NCI-H526 (cell line): Measurements from ENCODE around the gene PAX4.

Experiments used
- DNase-seq, 2 experiments: peaks; one replicate each; lab custom pipeline; 2025; lab: John Stamatoyannopoulos, UW

PAX4 gene

GRCh38 chr7:127629268-127629854, 11.4 kb upstream of the PAX4 start:
- peak; percentile 24 to 65 for DNase-seq

- no peak for DNase-seq
Observed at GRCh38 chr7:127628445-127628844, 10.5 kb upstream of the PAX4 start.

DNA sequence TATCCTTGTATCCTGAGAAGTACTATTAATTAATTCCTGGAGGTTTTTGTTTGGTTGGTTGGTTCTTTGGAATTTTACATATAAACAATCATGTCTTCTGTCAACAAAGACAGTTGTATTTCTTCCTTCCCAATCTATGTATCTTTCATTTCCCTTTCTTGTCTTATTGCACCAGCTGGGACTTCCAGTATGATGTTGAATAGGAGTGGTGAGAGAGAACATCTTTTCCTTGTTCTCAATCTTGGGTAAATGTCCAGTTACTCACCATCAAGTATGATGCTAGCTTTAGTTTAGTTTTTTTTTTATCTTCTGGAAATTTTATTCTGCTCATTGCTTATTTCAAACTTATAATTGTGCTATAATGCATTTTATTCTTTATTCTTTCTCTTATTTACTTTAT, 7.4 kb upstream of the PAX4 start:
- DNase-seq, result no peak

GRCh38 chr7:127620406-127621233, 2.7 kb upstream of the PAX4 start:
- DNase-seq, result no peak

- no peak for DNase-seq
Observed at GRCh38 chr7:127619681-127620405, 1.9 kb upstream of the PAX4 start.

DNA sequence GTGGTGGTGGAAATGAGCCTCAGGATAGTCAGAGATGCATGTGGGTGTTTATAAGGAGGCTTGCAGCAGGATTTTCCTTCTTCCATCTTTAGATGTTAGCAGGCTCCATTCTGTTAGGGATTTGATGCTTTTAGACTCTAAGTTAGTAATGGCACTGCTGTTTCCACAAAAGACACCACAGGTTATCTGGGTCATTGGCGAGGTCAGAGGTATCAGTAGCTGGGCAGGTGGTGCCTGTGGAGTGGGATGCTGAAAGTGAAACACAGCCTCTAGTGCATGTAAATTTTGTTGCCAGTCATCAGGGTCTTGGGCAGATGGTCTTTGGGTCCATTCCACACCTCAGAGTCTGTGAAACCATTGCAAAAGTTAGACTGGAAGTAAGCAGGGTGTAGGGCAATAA, 833 bp upstream of the PAX4 start:
- no peak for DNase-seq

- no peak for DNase-seq
Observed at GRCh38 chr7:127616724-127617123, 1.2 kb downstream of the PAX4 start.

GRCh38 chr7:127612263-127612662, 5.7 kb downstream of the PAX4 start:
- no peak for DNase-seq

DNA sequence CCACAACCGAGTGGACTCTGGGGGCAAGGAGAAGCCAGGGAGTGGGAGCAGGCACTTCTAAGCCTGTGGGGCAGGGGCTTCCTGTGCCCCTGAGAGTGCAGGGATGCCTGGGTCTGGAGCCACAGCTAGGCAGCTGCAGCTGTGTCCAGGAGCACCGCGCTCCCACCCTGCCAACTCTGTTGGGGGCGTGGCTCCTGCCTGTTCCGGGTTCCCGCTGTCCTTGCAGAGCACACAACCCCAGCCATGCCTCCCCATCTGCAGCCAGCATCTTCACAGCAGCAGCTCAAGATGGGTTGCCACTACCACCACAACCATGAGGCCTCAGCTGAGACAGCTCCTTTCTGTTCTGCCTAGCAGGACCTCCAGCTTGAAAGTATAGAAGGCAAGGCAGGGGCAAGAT, 8.6 kb downstream of the PAX4 start:
- DNase-seq, result no peak

GRCh38 chr7:127608446-127608845, 9.5 kb downstream of the PAX4 start:
- DNase-seq, result no peak

DNA sequence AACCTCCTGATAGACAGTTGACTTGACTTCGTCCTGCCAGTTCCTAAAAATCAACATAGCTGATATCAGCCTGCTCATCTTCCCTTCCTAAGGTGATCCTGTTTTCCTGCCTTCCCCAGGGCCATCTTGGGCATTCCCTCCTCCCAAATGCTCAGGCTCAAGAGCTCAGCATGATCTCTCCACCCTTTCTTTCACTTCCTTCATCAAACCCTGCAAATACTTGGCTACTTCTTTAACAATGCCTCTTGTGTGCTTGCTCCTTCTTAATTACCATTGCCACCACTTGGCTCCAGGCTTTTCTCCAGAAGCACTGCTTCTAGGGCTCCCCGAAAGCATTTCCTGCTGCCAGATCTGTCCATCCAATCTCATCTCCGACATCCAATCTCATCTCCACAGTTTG, 17.1 kb downstream of the PAX4 start:
- no peak for DNase-seq

- peak in 1 of 2 experiments; percentile 25 for DNase-seq
Observed at GRCh38 chr7:127598318-127598717, 19.6 kb downstream of the PAX4 start.

GRCh38 chr7:127595737-127596136, 22.2 kb downstream of the PAX4 start:
- DNase-seq, result no peak

DNA sequence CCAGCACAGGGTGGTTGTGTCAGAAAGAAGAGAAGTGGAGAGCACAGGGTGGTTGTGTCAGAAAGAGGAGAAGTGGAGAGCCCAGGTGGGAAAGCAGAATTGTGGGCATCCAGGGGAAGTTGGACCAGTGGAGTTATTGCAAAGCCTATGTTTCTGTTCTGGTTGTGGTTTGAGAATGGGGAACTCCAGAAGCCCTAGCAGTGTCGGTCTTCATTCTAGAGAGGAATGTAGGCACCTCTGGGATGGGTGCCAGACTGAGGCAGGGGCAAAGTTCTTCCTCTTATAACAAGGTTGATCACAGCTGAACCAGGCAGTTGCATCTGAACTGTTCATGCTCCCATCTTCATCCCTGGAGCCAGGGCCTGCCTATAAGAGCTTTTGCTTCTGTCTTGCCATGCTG, 23.5 kb downstream of the PAX4 start:
- no peak for DNase-seq

- no peak for DNase-seq
Observed at GRCh38 chr7:127592550-127592949, 25.4 kb downstream of the PAX4 start.

- DNase-seq, result no peak
Observed at GRCh38 chr7:127591591-127591990, 26.4 kb downstream of the PAX4 start.

GRCh38 chr7:127591189-127591588, 26.8 kb downstream of the PAX4 start:
- DNase-seq, result no peak

DNA sequence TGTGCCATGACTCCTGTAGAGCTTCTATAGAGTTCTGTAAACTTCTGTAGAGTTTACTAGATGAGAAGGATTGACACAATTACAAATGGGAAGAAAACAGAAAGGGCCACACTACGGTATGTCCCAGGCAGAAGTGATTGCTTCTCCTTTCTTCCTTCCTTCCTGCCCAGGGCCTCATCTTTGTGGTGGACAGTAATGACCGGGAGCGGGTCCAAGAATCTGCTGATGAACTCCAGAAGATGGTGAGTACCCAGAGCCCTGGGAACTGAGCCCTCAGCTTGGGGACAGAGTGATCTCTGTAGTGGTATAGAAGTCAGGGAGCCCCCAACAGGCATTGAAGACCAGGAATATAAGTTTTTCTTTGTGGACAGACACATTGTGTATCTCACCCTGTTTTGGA, 28.0 kb downstream of the PAX4 start:
- DNase-seq, result no peak

GRCh38 chr7:127588697-127589482, 29.1 kb downstream of the PAX4 start:
- peak; percentile 66 to 85 for DNase-seq

DNA sequence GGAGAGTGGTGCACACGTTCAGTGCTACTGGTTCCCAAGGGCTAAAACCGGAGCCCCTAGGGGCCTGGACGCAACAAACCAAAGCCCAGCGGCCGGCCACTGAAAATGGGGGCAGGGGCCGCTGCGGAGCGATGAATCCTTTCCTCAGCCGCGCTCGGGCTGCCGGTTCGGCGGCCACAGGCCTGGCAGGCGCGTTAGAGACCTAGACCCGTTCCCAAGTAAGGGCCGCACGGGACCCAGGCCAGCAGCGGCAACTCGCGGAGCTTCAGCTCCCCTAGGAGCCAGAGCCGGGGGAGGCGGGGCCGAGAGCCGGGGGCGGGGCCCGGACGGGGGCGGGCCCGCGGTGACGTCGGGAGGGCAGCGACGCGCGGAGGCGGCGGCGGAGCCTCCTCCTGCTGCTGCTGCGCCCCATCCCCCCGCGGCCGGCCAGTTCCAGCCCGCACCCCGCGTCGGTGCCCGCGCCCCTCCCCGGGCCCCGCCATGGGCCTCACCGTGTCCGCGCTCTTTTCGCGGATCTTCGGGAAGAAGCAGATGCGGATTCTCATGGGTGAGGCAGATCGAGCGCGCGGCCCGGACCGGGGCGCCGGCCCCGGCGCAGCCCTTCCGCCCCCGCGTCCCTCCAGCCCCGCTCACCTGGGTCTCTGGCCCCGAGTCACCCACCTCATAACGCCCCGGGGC, 29.8 kb downstream of the PAX4 start, which contains the start of gene ARF5:
TSS of gene ARF5 (plus strand) at position 393 of the 678 bp plus-strand sequence. CDS start at position 481, 88 bp downstream.
- DNase-seq, result peak; percentile 29 to 94

- DNase-seq, result no peak
Observed at GRCh38 chr7:127587663-127588018, 30.3 kb downstream of the PAX4 start.

DNA sequence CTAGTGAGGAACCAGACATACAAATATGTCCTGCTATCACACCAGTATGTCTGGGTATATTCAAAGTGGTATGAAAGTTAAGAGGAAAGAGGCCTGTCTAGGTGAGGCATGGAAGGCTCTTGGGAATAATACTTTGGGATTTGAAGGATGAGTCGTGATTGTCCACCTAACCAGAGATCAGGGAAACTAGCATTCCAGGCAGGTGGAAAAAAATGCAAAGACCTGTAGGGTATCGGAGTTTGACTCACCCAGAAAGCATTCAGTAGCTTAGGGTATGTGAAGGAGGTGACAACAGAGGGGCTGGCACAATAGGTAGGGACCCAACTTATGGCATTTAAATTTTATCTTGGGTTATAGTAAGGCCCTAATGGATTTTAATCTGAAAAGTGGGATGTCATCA, 31.6 kb downstream of the PAX4 start:
- no peak for DNase-seq
